Stimulated activated naive CD8-positive, alpha-beta T cell treated with anti-CD3 and anti-CD28 coated beads, Interleukin-15, Interleukin-2, amounts not matched to agents 100 U/mL and 50 U/mL, for 24 hours (primary cell): ENCODE data around the gene E4F1.
A peak's percentile ranks its signal among the peaks of the same experiment; 100 is the strongest.
"Not testable (repeated sequence)": the region's sequence is repeated elsewhere in the genome, so short reads cannot be mapped to it uniquely, and the experiment has no call there.

Source experiments
- ATAC-seq: fragments of 150-1000 bp; cut with Tn5 transposase; one replicate; pipeline ENCODE4 v1.10.0; 2021
- DNase-seq: peaks from one replicate; pipeline ENCODE4 v3.0.0; 2021

Gene E4F1

DNA sequence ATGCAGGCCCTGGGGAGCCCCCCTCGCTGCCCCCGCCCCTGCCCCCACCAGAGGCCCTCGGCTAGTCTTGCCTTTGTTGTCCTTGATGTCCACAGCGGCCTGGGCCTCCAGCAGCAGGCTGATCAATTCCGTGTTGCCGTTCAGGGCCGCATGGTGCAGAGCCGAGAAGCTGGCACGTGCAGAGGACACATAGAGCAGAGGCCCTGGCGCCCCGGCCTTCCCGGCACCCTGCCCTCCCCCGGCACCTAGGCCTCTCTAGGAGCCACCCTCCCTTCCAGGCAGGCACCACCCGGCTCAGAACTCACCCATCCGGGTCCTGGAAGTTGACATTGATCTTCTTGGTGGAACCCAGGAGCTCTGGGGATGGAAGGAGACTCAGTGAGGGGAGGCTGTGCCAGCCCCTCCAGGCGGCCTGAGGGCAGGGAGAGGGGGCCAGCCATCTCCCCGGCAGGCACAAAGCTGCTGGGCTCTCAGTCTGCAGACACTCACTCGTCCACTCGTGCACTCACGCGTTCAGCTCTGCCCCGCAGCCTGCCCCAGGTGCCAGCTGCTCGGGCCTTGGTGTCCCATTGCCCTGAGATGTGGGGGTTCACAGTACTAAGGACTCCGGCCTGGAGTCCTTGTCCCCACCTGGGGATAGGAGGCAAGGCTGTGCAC is 33.3 kb upstream of the E4F1 start:
- ATAC-seq (no peak), DNase-seq (no peak)

GRCh38 chr16:2190659-2191445 is 32.5 kb upstream of the E4F1 start:
- ATAC-seq (no peak), DNase-seq (no peak)

DNA sequence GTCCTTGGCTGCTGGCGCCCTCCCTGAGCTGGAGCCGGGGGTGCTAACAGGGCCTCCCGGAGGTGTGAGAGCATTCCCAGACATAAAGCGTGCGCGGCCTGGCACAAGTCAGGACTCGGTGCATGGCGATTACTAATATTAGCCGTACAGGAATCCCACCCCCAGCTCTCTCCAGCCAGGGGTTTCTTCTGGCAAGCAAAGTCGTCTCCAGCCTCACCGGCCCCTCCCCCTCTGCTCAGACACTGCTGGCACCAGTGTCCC is 32.0 kb upstream of the E4F1 start:
- ATAC-seq (no peak), DNase-seq (no peak)

- DNase-seq: no peak
- ATAC-seq: no peak
Measured at GRCh38 chr16:2194166-2194834, 29.1 kb upstream of the E4F1 start.

- DNase-seq: peak; percentile 48
- ATAC-seq: peak; percentile 73
Measured at GRCh38 chr16:2194852-2195321, 28.5 kb upstream of the E4F1 start.

DNA sequence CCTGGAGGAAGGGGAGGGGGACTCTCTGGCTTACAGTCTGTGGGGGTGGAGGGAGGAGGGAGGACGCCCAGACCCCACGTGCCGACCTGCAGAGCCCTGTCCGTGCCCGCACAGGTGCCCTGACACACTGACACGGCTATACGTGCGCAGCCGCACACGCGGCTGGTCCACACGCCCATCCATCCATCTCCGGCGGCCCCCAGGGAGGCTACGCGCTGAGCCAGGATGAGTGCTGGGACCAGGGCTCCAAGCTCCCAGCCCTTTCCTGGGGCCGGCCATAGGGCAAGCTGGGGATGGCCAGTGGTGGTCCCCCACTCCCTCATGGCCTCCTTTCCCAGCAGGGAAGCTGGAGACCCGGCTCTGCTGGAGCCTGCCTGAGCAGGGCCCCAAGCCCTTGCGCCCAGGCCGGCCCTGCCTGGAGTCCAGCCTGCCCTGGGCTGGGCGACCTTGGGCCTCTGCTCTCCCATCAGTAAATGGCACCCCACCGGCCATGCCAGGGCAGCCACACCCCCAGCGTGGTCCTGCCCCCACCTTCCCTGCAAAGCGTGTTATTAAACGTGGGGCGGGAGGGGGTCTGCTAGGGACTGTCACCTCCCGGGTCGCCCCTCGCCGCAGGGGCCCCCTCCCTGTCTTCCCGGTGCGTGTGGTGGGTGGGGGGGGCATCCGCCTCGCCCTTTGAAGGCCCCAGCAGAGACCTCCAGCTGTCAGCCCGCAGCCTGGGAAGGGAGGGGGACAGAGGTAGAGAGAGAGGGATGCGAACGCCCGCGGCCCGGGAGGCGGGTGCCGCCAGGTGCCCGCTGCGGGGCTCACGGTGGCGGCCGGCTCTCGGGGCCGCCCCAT is 27.8 kb upstream of the E4F1 start:
- no peak for DNase-seq

DNA sequence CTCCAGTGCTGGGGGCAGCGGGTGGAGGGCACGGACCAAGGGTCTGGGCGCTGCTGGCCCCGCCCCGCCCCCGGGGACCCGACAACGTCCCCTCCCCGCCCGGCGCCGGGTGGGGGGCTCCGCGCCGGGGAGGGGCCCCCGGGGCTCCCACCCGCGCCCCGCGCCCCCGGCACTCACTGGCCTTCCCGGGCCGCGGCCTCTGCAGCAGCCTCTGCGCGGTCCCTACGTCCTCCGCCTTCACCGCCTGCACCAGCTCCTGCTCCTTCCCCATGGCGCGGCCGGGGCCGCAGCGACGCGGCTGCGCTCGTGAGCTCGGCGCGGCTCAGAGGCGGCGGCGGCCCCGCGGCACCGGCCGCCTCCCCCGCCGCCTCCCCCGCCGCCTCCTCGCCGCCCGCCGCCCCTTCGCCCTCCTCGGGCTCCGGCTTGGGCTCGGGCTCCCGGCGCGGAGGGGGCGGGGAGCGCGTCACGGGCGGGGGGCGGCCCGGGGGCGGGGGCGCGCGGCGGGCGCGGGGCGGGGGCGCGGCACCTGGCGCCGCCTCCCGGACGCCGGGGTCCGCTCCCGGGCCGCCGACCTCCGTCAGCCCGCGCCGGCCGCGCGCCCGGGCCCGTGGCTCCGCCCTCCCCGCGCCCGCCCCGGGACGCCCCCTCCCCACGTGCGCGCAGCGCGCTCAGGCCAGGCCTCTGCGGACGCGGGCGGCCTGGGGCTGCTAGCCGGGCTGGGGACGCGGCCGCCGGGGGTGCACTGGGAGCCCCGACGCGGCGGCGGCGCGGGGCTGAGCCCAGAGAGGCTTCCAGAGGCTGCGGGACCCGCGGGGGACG is 27.0 kb upstream of the E4F1 start, which contains the start of gene CASKIN1:
Gene CASKIN1, minus strand, starts transcription at position 444 of the 819 bp plus-strand sequence. Its CDS starts 173 bp downstream, at position 271.
- DNase-seq: no peak

More for the DNA sequence above, 27.8 kb upstream of the E4F1 start:
- no peak for ATAC-seq

GRCh38 chr16:2196981-2197511 is 26.3 kb upstream of the E4F1 start:
- ATAC-seq (no peak), DNase-seq (no peak)

More for the DNA sequence above, 27.0 kb upstream of the E4F1 start, which contains the start of gene CASKIN1:
- ATAC-seq: peak; percentile 13

DNA sequence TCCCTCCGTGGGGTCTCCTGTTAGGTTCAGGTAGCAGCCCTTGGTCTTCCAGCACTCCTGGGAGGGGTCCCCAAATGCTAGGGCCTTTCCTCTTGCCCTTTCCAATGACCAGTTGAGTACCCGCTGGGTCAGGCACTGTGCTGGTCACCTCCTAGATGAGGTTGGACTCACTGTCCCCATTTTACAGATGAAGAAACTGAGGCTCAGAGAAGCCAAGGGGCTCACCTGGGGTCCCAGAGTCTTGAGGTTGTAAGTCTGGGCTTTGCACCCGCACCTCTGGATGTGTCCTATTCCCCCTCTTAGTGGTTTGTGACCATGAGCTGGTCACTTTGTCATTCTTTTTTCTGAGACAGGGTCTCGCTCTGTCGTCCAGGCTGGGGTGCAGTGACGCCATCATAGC is 25.6 kb upstream of the E4F1 start:
- DNase-seq (no peak), ATAC-seq (no peak)

DNA sequence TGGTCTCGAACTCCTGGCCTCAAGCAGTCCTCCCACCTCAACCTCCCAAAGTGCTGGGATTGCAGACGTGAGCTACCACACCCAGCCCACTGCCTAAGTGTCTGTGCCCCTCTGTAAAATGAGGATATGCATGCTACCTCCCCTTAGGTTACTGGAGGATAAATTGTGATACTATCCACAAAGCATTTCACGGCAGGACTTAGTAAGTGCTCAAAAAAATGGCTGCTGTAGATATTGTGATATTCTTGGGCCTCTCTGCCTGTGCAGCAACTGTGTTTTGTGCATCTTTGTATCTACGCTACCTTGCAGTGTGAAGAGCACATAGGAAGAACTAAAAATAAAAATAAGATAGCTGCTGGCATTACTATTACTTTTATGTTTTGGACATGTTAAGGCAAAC is 25.1 kb upstream of the E4F1 start:
- DNase-seq (no peak), ATAC-seq (no peak)

DNA sequence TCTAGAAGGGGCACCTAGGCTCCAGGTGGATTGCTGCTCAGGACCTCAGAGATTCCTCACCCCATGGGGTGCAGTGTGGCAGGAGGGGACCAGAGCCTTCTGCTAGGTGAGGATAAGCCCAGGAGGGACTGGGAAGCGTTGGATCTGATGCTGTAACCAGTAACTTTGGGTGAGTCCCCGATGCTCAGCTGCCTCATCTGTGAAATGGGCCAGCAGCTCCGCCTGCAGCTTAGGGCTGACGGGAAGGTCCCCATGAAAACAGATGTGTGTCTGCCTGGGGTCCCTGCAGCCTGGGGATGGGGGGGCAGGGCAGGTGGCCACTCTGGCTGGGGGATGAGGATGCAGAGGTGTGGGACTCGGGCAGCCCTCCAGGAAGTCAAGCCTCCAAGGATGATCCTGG is 24.3 kb upstream of the E4F1 start:
- ATAC-seq (no peak), DNase-seq (no peak)

- DNase-seq: no peak
- no peak for ATAC-seq
Measured at GRCh38 chr16:2199621-2200139, 23.7 kb upstream of the E4F1 start.

DNA sequence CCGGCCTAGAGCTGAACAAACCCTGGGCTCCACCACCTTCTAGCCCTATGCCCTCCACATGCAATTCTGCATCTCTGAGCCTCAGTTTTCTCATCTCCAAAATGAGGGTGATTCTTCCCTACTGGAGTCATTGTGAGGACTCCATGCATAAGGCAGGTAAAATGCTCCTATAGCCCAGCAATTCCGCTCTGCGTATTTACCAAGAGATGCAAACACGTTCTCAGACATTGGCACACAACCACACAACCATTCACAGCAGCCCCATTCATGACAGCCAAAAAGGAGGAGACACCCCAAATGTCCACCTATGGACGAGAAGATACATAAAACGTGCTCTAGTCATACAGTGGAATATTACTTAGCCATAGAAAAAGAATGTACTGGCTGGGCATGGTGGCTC is 23.1 kb upstream of the E4F1 start:
- DNase-seq (no peak), ATAC-seq (no peak)

GRCh38 chr16:2203119-2203688 is 20.2 kb upstream of the E4F1 start:
- not testable (repeated sequence) for ATAC-seq, DNase-seq

- ATAC-seq: no peak
- DNase-seq: no peak
Measured at GRCh38 chr16:2204416-2205103, 18.8 kb upstream of the E4F1 start.

- DNase-seq: peak; percentile 92
Measured at GRCh38 chr16:2205104-2205966, 18.1 kb upstream of the E4F1 start, which contains the start of gene MLST8. MLST8 (plus strand) TSS chr16:2205454; CDS start chr16:2206086, 632 bp downstream.

DNA sequence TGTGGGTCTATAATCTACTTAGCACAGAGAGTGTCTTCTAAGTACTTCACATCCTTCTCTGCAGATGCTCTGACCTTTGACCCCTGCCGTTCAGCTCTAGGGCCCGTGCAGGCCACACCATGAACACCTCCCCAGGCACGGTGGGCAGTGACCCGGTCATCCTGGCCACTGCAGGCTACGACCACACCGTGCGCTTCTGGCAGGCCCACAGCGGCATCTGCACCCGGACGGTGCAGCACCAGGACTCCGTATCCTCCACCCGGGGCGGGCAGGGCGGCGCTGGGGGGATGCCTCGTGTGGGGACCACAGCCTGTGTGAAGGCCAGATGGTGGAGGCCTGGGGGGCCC is 17.5 kb upstream of the E4F1 start:
- DNase-seq (no peak), ATAC-seq (no peak)

More at GRCh38 chr16:2205104-2205966, 18.1 kb upstream of the E4F1 start, which contains the start of gene MLST8:
- peak; percentile 77 for ATAC-seq

GRCh38 chr16:2206420-2206779 is 17.0 kb upstream of the E4F1 start:
- ATAC-seq: no peak
- DNase-seq: no peak
